ENCODE measurements around the gene RPS18. TPM values are rescaled to one million over a fixed set of nuclear protein-coding genes. Genes with fewer than 3 reads are reported as not detected.

The RPS18 gene
- total and polyA plus RNA-seq, 9 of the 15 experiments (the other 6 are each of a cell fraction or from before 2014, with no cell fraction given) = 5,023 to 17,516 (median 8,131) TPM

GRCh38 chr6:33313105-33313708 is 41.3 kb downstream of the RPS18 start (continued):
- TF ChIP-seq, protein P1, sequence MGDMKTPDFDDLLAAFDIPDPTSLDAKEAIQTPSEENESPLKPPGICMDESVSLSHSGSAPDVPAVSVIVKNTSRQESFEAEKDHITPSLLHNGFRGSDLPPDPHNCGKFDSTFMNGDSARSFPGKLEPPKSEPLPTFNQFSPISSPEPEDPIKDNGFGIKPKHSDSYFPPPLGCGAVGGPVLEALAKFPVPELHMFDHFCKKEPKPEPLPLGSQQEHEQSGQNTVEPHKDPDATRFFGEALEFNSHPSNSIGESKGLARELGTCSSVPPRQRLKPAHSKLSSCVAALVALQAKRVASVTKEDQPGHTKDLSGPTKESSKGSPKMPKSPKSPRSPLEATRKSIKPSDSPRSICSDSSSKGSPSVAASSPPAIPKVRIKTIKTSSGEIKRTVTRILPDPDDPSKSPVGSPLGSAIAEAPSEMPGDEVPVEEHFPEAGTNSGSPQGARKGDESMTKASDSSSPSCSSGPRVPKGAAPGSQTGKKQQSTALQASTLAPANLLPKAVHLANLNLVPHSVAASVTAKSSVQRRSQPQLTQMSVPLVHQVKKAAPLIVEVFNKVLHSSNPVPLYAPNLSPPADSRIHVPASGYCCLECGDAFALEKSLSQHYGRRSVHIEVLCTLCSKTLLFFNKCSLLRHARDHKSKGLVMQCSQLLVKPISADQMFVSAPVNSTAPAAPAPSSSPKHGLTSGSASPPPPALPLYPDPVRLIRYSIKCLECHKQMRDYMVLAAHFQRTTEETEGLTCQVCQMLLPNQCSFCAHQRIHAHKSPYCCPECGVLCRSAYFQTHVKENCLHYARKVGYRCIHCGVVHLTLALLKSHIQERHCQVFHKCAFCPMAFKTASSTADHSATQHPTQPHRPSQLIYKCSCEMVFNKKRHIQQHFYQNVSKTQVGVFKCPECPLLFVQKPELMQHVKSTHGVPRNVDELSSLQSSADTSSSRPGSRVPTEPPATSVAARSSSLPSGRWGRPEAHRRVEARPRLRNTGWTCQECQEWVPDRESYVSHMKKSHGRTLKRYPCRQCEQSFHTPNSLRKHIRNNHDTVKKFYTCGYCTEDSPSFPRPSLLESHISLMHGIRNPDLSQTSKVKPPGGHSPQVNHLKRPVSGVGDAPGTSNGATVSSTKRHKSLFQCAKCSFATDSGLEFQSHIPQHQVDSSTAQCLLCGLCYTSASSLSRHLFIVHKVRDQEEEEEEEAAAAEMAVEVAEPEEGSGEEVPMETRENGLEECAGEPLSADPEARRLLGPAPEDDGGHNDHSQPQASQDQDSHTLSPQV (IDR thresholded peaks at IDR 0.05) = no peak
- TF ChIP-seq ATF7 (IDR thresholded peaks at IDR 0.05) (0 out of 2 replicates have a peak, but pooled peaks have one; percentile 23), CBX1 (IDR thresholded peaks at IDR 0.05; ENCODE audit: low read depth) (peak; percentile 24; the same call in 1 of the 2 replicates), GABPB1 (CRISPR knock-in tag; IDR thresholded peaks at IDR 0.05) (peak; percentile 82), GABPA (tag; conservative IDR thresholded peaks at IDR 0.05; ENCODE audit: low read depth) (0 out of 2 replicates have a peak, but pooled peaks have one; percentile 7)
- TF ChIP-seq, protein P2, sequence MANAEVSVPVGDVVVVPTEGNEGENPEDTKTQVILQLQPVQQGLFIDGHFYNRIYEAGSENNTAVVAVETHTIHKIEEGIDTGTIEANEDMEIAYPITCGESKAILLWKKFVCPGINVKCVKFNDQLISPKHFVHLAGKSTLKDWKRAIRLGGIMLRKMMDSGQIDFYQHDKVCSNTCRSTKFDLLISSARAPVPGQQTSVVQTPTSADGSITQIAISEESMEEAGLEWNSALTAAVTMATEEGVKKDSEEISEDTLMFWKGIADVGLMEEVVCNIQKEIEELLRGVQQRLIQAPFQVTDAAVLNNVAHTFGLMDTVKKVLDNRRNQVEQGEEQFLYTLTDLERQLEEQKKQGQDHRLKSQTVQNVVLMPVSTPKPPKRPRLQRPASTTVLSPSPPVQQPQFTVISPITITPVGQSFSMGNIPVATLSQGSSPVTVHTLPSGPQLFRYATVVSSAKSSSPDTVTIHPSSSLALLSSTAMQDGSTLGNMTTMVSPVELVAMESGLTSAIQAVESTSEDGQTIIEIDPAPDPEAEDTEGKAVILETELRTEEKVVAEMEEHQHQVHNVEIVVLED (CRISPR knock-in tag; IDR thresholded peaks at IDR 0.05) = 0 out of 2 replicates have a peak, but pooled peaks have one; percentile 16

Measured in K562 (cell line).